Astrocyte (in vitro differentiated cells and primary cell): ENCODE measurements around the gene FAM81B. TPM values are rescaled to one million over a fixed set of nuclear protein-coding genes. Genes with fewer than 3 reads are reported as not detected.

Experiments used
- DNase-seq: peaks from one replicate; pipeline ENCODE4 v3.0.0-alpha.2; 2010; ENCODE audit warnings: low read depth
- FAIRE-seq: peaks from 2 replicates; lab custom pipeline; 2011; peaks lifted over from hg19 to GRCh38; lab: Jason Lieb, UNC
- H2AFZ ChIP-seq: 2 replicates; pipeline ENCODE4 v1.6.0; 2012; ENCODE audit warnings: low read depth, low read length, inconsistent platforms
- H3K27ac ChIP-seq: 2 replicates; pipeline ENCODE4 v1.5.1; 2011; ENCODE audit warnings: low read depth, low read length, inconsistent platforms
- H3K27me3 ChIP-seq: 2 replicates; pipeline ENCODE4 v1.6.0; 2011; ENCODE audit warnings: low read length, inconsistent platforms; ENCODE audit not compliant: insufficient read depth
- H3K36me3 ChIP-seq: 2 replicates; pipeline ENCODE4 v1.5.1; 2011; ENCODE audit warnings: low read length, inconsistent platforms; ENCODE audit not compliant: insufficient read depth
- H3K4me1 ChIP-seq: 2 replicates; pipeline ENCODE4 v1.5.1; 2011; ENCODE audit warnings: low read length, inconsistent platforms; ENCODE audit not compliant: insufficient read depth
- H3K4me2 ChIP-seq: 2 replicates; pipeline ENCODE4 v1.6.0; 2012; ENCODE audit warnings: low read length, inconsistent platforms
- H3K4me3 ChIP-seq: 2 replicates; pipeline ENCODE4 v1.5.1; 2011; ENCODE audit warnings: low read depth, mild to moderate bottlenecking, low read length, inconsistent platforms; ENCODE audit not compliant: insufficient read depth
- H3K79me2 ChIP-seq: 2 replicates; pipeline ENCODE4 v1.6.0; 2012; ENCODE audit warnings: mild to moderate bottlenecking, low read length, inconsistent platforms; ENCODE audit not compliant: insufficient read depth
- H3K9ac ChIP-seq: 2 replicates; pipeline ENCODE4 v1.6.0; 2012; ENCODE audit warnings: mild to moderate bottlenecking, low read length, inconsistent platforms
- H3K9me3 ChIP-seq: 2 replicates; pipeline ENCODE4 v1.5.1; 2012; ENCODE audit warnings: low read depth, mild to moderate bottlenecking, low read length, inconsistent platforms; ENCODE audit not compliant: insufficient read depth
- H4K20me1 ChIP-seq: 2 replicates; pipeline ENCODE4 v1.6.0; 2012; ENCODE audit warnings: low read length, inconsistent platforms; ENCODE audit not compliant: insufficient read depth
- H3K27ac Mint-ChIP-seq: one replicate; pipeline ENCODE4 v1.8.0; 2021; ENCODE audit warnings: mild to moderate bottlenecking, mixed read lengths; ENCODE audit not compliant: unreplicated experiment
- H3K27me3 Mint-ChIP-seq: one replicate; pipeline ENCODE4 v1.8.0; 2021; ENCODE audit warnings: low read depth, mixed read lengths; ENCODE audit not compliant: unreplicated experiment
- H3K36me3 Mint-ChIP-seq: one replicate; pipeline ENCODE4 v1.8.0; 2021; ENCODE audit warnings: low read depth, mixed read lengths; ENCODE audit not compliant: unreplicated experiment
- H3K4me1 Mint-ChIP-seq: one replicate; pipeline ENCODE4 v1.8.0; 2021; ENCODE audit warnings: low read depth, mixed read lengths; ENCODE audit not compliant: unreplicated experiment
- H3K4me3 Mint-ChIP-seq: one replicate; pipeline ENCODE4 v1.8.0; 2021; ENCODE audit warnings: mild to moderate bottlenecking, moderate library complexity, mixed read lengths; ENCODE audit not compliant: unreplicated experiment
- H3K9me3 Mint-ChIP-seq: one replicate; pipeline ENCODE4 v1.8.0; 2021; ENCODE audit warnings: mild to moderate bottlenecking, mixed read lengths; ENCODE audit not compliant: unreplicated experiment
- EZH2 ChIP-seq: IDR thresholded peaks from 2 replicates; pipeline ENCODE4 v1.6.1; 2012; ENCODE audit warnings: mild to moderate bottlenecking, low read length, inconsistent platforms; ENCODE audit not compliant: insufficient read depth
- total RNA-seq: library from RNA; stranded (reverse); gene quantifications from 2 replicates; pipeline ENCODE4 v1.2.1, GENCODE V29; 2021
- TF ChIP-seq, protein P1 (sequence below): IDR thresholded peaks from 2 replicates; pipeline ENCODE4 v1.5.1; 2011; ENCODE audit warnings: low read depth, mild to moderate bottlenecking, inconsistent platforms, low read length, moderate library complexity; ENCODE audit not compliant: insufficient read depth

The FAM81B gene
- total RNA-seq, 1 donor from 2014 or later: 0.52 TPM

DNA sequence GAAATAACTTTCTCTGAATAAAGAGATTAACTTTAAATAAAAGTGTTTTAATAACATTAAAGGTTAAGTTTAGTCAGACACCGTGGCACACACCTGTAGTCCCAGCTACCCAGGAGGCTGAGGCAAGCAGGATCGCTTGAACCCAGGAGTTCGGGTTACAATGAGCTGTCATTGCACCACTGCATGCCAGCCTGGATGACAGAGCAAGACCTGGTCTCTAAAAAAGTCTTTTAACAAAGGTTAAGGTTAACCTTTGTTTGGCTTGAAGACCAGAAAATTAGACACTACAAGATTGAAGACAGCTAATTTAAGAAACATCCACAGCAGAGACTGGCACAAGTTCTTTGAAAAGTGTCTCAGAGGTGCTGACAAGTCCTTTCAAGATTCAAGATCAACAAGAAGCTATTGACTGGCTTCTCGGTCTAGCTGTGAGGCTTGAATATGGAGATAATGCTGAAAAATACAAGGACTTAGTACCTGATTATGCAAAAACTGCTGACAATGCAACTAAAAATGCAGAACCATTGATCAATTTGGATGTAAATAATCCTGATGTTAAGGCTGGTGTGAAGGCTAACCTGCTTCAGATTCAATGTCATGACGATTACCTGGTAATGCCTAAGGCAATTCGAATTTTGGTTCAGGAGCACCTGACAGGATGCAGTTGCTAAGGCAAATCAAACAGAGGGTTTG, 48.8 kb downstream of the FAM81B start:
- Histone ChIP-seq H3K36me3 (no peaks in the 10 kb centered on the region), H3K4me3 (no peak overlapping the region), H3K4me2 (no peak overlapping the region), H3K9ac (no peak overlapping the region), H4K20me1 (no peaks in the 10 kb centered on the region), H3K79me2 (no peaks in the 10 kb centered on the region), H2AFZ (no peak overlapping the region), H3K27ac (no peak overlapping the region), H3K9me3 (no peaks in the 10 kb centered on the region), H3K4me1 (no peaks in the 10 kb centered on the region), H3K27me3 (no peaks in the 10 kb centered on the region)
- no peak for TF ChIP-seq EZH2
- TF ChIP-seq, protein P1, sequence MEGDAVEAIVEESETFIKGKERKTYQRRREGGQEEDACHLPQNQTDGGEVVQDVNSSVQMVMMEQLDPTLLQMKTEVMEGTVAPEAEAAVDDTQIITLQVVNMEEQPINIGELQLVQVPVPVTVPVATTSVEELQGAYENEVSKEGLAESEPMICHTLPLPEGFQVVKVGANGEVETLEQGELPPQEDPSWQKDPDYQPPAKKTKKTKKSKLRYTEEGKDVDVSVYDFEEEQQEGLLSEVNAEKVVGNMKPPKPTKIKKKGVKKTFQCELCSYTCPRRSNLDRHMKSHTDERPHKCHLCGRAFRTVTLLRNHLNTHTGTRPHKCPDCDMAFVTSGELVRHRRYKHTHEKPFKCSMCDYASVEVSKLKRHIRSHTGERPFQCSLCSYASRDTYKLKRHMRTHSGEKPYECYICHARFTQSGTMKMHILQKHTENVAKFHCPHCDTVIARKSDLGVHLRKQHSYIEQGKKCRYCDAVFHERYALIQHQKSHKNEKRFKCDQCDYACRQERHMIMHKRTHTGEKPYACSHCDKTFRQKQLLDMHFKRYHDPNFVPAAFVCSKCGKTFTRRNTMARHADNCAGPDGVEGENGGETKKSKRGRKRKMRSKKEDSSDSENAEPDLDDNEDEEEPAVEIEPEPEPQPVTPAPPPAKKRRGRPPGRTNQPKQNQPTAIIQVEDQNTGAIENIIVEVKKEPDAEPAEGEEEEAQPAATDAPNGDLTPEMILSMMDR: no peak
- FAIRE-seq: no peak
- no peaks in the 10 kb centered on the region for H3K36me3 Mint-ChIP-seq
- DNase-seq: no peak
- no peak overlapping the region for H3K27ac Mint-ChIP-seq
- H3K27me3 Mint-ChIP-seq: peaks cover 2% of the 10 kb centered on the region
- peaks cover 2% of the 10 kb centered on the region for H3K4me1 Mint-ChIP-seq
- H3K4me3 Mint-ChIP-seq: no peak overlapping the region
- no peaks in the 10 kb centered on the region for H3K9me3 Mint-ChIP-seq

DNA sequence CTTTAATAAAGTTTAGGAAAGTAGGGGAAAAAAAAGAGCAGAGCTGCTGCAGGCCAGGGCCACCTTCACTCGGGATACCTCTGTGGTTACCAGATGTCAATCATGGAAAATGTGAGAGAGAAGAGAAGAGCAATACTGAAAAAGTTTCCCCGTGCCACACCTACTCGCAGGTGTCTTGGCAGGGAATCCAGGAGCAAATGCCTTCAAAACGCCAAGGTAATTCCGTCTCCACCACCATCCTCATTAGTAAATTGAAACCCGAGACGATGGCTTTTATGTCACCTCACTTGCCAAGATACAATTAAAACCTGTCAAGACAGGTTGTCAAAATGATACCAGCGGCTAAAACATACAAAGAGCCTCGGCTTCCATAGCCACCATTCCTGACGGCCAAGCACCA, 49.7 kb downstream of the FAM81B start:
- Histone ChIP-seq H3K4me3 (no peak overlapping the region), H3K4me1 (peaks cover 4% of the 10 kb centered on the region), H2AFZ (no peak overlapping the region), H3K27me3 (no peaks in the 10 kb centered on the region), H3K9me3 (no peaks in the 10 kb centered on the region), H3K4me2 (no peak overlapping the region), H3K79me2 (no peaks in the 10 kb centered on the region), H4K20me1 (no peaks in the 10 kb centered on the region), H3K36me3 (no peaks in the 10 kb centered on the region), H3K9ac (no peak overlapping the region), H3K27ac (no peak overlapping the region)
- Mint-ChIP-seq H3K9me3 (no peaks in the 10 kb centered on the region), H3K4me3 (no peak overlapping the region), H3K36me3 (no peaks in the 10 kb centered on the region), H3K27ac (no peak overlapping the region), H3K4me1 (peaks cover 10% of the 10 kb centered on the region), H3K27me3 (peaks cover 2% of the 10 kb centered on the region)
- DNase-seq (no peak), FAIRE-seq (no peak)
- TF ChIP-seq, protein P1: no peak
- no peak for TF ChIP-seq EZH2

DNA sequence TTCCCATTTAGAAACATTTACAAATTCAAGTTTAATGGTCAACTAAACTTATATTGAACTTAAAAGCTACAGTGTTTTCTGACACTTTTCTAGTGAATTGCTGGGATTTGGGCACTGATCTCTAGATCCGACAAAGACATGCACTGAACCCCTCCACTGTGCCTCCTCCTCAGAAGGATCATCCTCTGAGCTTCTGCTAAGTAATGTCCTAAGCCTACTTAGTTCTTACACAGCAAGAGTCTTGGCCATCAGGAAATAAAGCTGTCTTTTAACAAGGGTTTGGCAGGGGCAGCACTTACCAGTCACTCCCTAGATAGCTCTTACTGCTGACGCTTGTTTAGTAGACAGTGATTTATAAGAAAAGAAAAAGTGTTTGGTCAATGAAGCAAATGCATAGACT, 50.5 kb downstream of the FAM81B start:
- TF ChIP-seq, protein P1: no peak
- no peak for TF ChIP-seq EZH2
- no peaks in the 10 kb centered on the region for H3K36me3 Mint-ChIP-seq
- H3K4me1 Mint-ChIP-seq: peaks cover 18% of the 10 kb centered on the region
- H3K27ac Mint-ChIP-seq: no peak overlapping the region
- DNase-seq: no peak
- H2AFZ ChIP-seq: no peak overlapping the region
- H3K4me3 Mint-ChIP-seq: no peak overlapping the region
- no peak for FAIRE-seq
- no peaks in the 10 kb centered on the region for H3K9me3 Mint-ChIP-seq
- H3K79me2 ChIP-seq: no peaks in the 10 kb centered on the region
- no peak overlapping the region for H3K27ac ChIP-seq
- H3K4me1 ChIP-seq: peaks cover 12% of the 10 kb centered on the region
- H3K9ac ChIP-seq: no peak overlapping the region
- no peaks in the 10 kb centered on the region for H3K9me3 ChIP-seq
- H3K36me3 ChIP-seq: no peaks in the 10 kb centered on the region
- H3K27me3 Mint-ChIP-seq: peaks cover 2% of the 10 kb centered on the region
- H3K27me3 ChIP-seq: no peaks in the 10 kb centered on the region
- H3K4me3 ChIP-seq: no peak overlapping the region
- no peaks in the 10 kb centered on the region for H4K20me1 ChIP-seq
- no peak overlapping the region for H3K4me2 ChIP-seq
